Mucosa of descending colon (tissue), 3 donors: ENCODE data around the gene RNPS1. TPM values are rescaled to one million over a fixed set of nuclear protein-coding genes. Genes with fewer than 3 reads are reported as not detected.
"Not testable (repeated sequence)": the region's sequence is repeated elsewhere in the genome, so short reads cannot be mapped to it uniquely, and the experiment has no call there.

Source experiments
- ATAC-seq: fragments of 200-7000 bp; cut with Tn5 transposase; one replicate; pipeline ENCODE4 v1.9.1; 2020; ENCODE audit warnings: mild to moderate bottlenecking, moderate library complexity
- DNase-seq, 3 donors: peaks; one replicate each; pipeline ENCODE4 v3.0.0-alpha.2; 2020
- H3K36me3 ChIP-seq: fragments of 200-600 bp; one replicate; pipeline ENCODE4 v1.8.0; 2021; ENCODE audit warnings: low read depth, mild to moderate bottlenecking
- H3K4me1 ChIP-seq: fragments of 200-600 bp; one replicate; pipeline ENCODE4 v1.8.0; 2021; ENCODE audit warnings: low read depth, mild to moderate bottlenecking
- H3K4me3 ChIP-seq: fragments of 200-600 bp; one replicate; pipeline ENCODE4 v1.8.0; 2021; ENCODE audit warnings: mild to moderate bottlenecking
- H3K9me3 ChIP-seq: fragments of 200-600 bp; one replicate; pipeline ENCODE4 v1.8.0; 2021; ENCODE audit warnings: mild to moderate bottlenecking
- CTCF ChIP-seq: fragments of 200-600 bp; IDR thresholded peaks from one replicate; pipeline ENCODE4 v1.8.0; 2022; ENCODE audit warnings: antibody characterized with exemption, mild to moderate bottlenecking
- intact Hi-C, 2 donors: fragments of 100-400 bp; cut with DNase I in 1 of 2; cut with micrococcal nuclease in 1 of 2; formaldehyde crosslinking; loops; one replicate each; pipeline versions ENCODE4 v1.11.0 to v1.11.1; 2022; cut with DNase I, micrococcal nuclease
- total RNA-seq, 3 donors: library from RNA; stranded (reverse); fragmentation: NEBNext Ultra II Directional in 2 of 3; extraction: Animal tissue kit (Norgen Biotek cat#: 25700) in 2 of 3; gene quantifications; one replicate each; pipeline versions ENCODE4 v1.2.1 to v1.2.4, GENCODE V29; 2021 to 2023
- donor health status: DM: no; HTN: no; CAD: no; lungs with moderate emphysema.
- donor health status: DM: no; HTN: no; CAD: no.
- donor health status: DM: no; HTN: yes; CAD: no.

The RNPS1 gene
- total RNA-seq, 3 donors from 2014 or later: 125 to 144 (median 125) TPM

GRCh38 chr16:2270070-2270462, 2.1 kb upstream of the RNPS1 start:
- TF ChIP-seq CTCF: no peak
- Histone ChIP-seq H3K4me3 (no peak overlapping the region), H3K36me3 (no peaks in the 10 kb centered on the region), H3K4me1 (peaks cover 17% of the 10 kb centered on the region), H3K9me3 (no peaks in the 10 kb centered on the region)
- intact Hi-C loops: no loop called here
- peak in 1 of 3 donors; percentile 46 for DNase-seq
- ATAC-seq: no peak

- peak; percentile 80 for ATAC-seq
- H3K36me3 ChIP-seq, DNase-seq, intact Hi-C loops, H3K9me3 ChIP-seq: not testable (repeated sequence)
- Histone ChIP-seq H3K4me3 (peak overlapping the region; percentile 75), H3K4me1 (peaks cover 17% of the 10 kb centered on the region)
Observed at GRCh38 chr16:2267505-2267912, 417 bp downstream of the RNPS1 start.

DNA sequence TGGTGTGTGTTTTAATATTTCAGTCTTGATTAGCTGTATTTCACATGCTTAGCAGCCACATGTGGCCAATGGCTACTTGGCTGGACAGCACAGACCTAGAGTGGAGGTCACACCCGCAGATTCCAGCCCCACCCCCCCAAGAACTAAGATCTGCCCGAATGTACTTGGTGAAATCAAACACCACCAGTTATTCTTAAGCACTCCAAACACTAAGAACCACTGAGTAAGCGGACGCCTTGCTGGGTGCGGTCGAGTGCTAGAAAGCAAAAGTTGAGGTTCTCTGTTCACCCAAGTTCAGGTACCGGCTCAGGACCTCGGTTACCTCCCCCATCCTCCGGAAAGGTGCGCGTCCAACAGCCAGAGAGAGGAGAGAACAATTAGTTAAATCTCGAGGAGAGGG, 1.0 kb downstream of the RNPS1 start:
- ATAC-seq, intact Hi-C loops, H3K4me3 ChIP-seq, H3K36me3 ChIP-seq, H3K9me3 ChIP-seq: not testable (repeated sequence)
- DNase-seq: peak in 1 of 3 donors; percentile 15
- H3K4me1 ChIP-seq: peaks cover 17% of the 10 kb centered on the region

DNA sequence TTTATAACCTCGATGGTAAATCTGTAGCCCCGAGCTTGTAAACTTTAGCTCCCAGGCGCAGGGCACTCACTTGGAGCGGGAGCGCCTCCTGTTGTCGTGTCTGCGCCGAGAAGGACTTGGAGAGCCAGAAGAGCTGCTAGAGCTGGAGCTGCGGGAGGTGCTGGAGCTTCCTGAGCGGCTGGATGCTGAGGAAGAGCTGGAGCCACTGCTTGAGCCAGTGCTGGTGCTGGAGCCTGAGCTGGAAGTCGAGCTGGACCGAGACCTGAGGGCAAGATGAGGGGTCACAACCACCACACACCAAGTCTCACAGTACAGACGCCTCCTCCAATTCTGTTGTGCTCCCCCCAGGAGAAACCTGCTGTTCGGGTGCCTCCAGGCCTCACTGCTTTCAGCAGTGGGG, 4.9 kb downstream of the RNPS1 start:
- H3K36me3 ChIP-seq: peaks cover 28% of the 10 kb centered on the region
- intact Hi-C loops: not testable (repeated sequence)

GRCh38 chr16:2260250-2260649, 7.7 kb downstream of the RNPS1 start:
- ATAC-seq: no peak
- intact Hi-C loops: no loop called here
- no peak overlapping the region for H3K4me3 ChIP-seq
- H3K36me3 ChIP-seq: peaks cover 37% of the 10 kb centered on the region
- no peaks in the 10 kb centered on the region for H3K4me1 ChIP-seq
- DNase-seq: peak in 1 of 3 donors; percentile 4
- no peaks in the 10 kb centered on the region for H3K9me3 ChIP-seq
- no peak for TF ChIP-seq CTCF

More for the DNA sequence above, 4.9 kb downstream of the RNPS1 start:
- H3K4me3 ChIP-seq, ATAC-seq, H3K9me3 ChIP-seq, H3K4me1 ChIP-seq: not testable (repeated sequence)
- peak in 2 of 3 donors; percentile 26 to 36 for DNase-seq

GRCh38 chr16:2258530-2258929, 9.4 kb downstream of the RNPS1 start:
- ATAC-seq, DNase-seq, intact Hi-C loops, H3K4me3 ChIP-seq, H3K9me3 ChIP-seq, H3K4me1 ChIP-seq: not testable (repeated sequence)
- H3K36me3 ChIP-seq: peaks cover 37% of the 10 kb centered on the region

DNA sequence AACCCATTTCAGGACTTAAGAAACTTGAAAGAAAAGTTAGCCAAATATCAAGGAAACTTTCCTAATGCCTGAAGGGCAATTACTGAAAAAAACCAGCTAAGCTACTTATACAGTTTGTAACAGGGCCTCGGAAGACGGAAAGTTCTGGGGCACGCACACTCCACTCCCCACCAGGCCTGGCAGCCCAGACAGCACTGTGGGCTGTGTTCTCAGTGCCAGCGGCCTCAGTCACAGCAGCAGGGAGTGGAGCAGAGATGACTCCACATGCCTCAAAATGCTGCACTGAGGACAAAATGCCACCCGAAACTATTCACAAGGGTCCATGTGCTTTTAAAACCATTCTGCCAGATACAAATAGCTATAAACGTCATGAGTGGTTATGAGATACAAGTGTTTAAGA, 10.2 kb downstream of the RNPS1 start:
- Histone ChIP-seq H3K4me1 (no peaks in the 10 kb centered on the region), H3K9me3 (no peaks in the 10 kb centered on the region), H3K4me3 (no peak overlapping the region), H3K36me3 (peaks cover 37% of the 10 kb centered on the region)
- ATAC-seq (no peak), DNase-seq (peak in 1 of 3 donors; percentile 21)
- intact Hi-C loops: no loop called here
- no peak for TF ChIP-seq CTCF

GRCh38 chr16:2256531-2257140, 11.3 kb downstream of the RNPS1 start:
- Histone ChIP-seq H3K4me3 (no peak overlapping the region), H3K36me3 (peaks cover 27% of the 10 kb centered on the region), H3K4me1 (peaks cover 10% of the 10 kb centered on the region), H3K9me3 (no peaks in the 10 kb centered on the region)
- DNase-seq (no peak), ATAC-seq (no peak)
- intact Hi-C loops: no loop called here
- TF ChIP-seq CTCF: no peak
